Caco-2 (cell line): ENCODE results near the gene AQP6. TPM values are rescaled to one million over a fixed set of nuclear protein-coding genes. Genes with fewer than 3 reads are reported as not detected.

ENCODE experiments used
- BruUV-seq: library from RNA; stranded (reverse); fragments of 400-500 nt; replicated peaks from 2 replicates; lab custom pipeline; 2021; lab: Mats Ljungman, UMichigan
- CTCF ChIA-PET: fragments of 300-600 bp; sonication (Branson Sonifier 250); formaldehyde crosslinking; loops from one replicate; lab custom pipeline; 2022; ENCODE audit warnings: antibody characterized with exemption; lab: Charles Lee
- POLR2A ChIA-PET: fragments of 300-600 bp; sonication (Branson Sonifier 250); formaldehyde crosslinking; loops from one replicate; lab custom pipeline; 2022; ENCODE audit warnings: antibody characterized with exemption; lab: Charles Lee
- DNase-seq, 2 experiments: peaks; one replicate each; pipeline versions ENCODE4 v3.0.0 to v3.0.0-alpha.2; 2020 to 2022
- H3K27me3 ChIP-seq: replicated peaks from 2 replicates; pipeline ENCODE4 v1.6.0; 2011; ENCODE audit warnings: low read length; ENCODE audit not compliant: control insufficient read depth, insufficient read depth
- H3K36me3 ChIP-seq: 2 replicates; pipeline ENCODE4 v1.5.1; 2011; ENCODE audit warnings: low read length; ENCODE audit not compliant: control insufficient read depth, insufficient read depth
- H3K4me1 ChIP-seq: fragments of 250-450 bp; sonication (Bioruptor Pico); 2 replicates; pipeline ENCODE4 v1.5.1; 2020; ENCODE audit warnings: mild to moderate bottlenecking
- H3K4me3 ChIP-seq: 2 replicates; pipeline ENCODE4 v1.5.1; 2011; ENCODE audit warnings: low read depth, mild to moderate bottlenecking, control low read depth, low read length
- H3K9me3 ChIP-seq: fragments of 250-450 bp; sonication (Bioruptor Pico); 2 replicates; pipeline ENCODE4 v1.5.1; 2020; ENCODE audit warnings: mild to moderate bottlenecking, moderate library complexity
- H3K27ac Mint-ChIP-seq: one replicate; pipeline ENCODE4 v1.8.0; 2022; ENCODE audit warnings: mixed read lengths; ENCODE audit not compliant: unreplicated experiment
- H3K27me3 Mint-ChIP-seq: one replicate; pipeline ENCODE4 v1.8.0; 2022; ENCODE audit warnings: mixed read lengths; ENCODE audit not compliant: insufficient read depth, unreplicated experiment
- H3K36me3 Mint-ChIP-seq: one replicate; pipeline ENCODE4 v1.8.0; 2022; ENCODE audit warnings: mild to moderate bottlenecking, mixed read lengths; ENCODE audit not compliant: insufficient read depth, unreplicated experiment
- H3K4me1 Mint-ChIP-seq: one replicate; pipeline ENCODE4 v1.8.0; 2022; ENCODE audit warnings: low read depth, mixed read lengths; ENCODE audit not compliant: unreplicated experiment
- H3K4me3 Mint-ChIP-seq: one replicate; pipeline ENCODE4 v1.8.0; 2022; ENCODE audit warnings: mild to moderate bottlenecking, moderate library complexity, mixed read lengths; ENCODE audit not compliant: unreplicated experiment
- H3K9me3 Mint-ChIP-seq: one replicate; pipeline ENCODE4 v1.8.0; 2022; ENCODE audit warnings: mixed read lengths; ENCODE audit not compliant: unreplicated experiment
- CTCF ChIP-seq, 2 experiments: fragments of 200-600 bp in 1 of 2; IDR thresholded peaks; 1 replicate in 1 of 2; 2 replicates in 1 of 2; pipeline versions ENCODE4 v1.5.1 to v1.8.0; 2011 to 2022; ENCODE audit warnings: antibody characterized with exemption in 1 of 2, control low read depth in 1 of 2, inconsistent platforms in 1 of 2, low read depth in 1 of 2, low read length in 1 of 2, mild to moderate bottlenecking in 1 of 2, moderate library complexity in 1 of 2; ENCODE audit not compliant: insufficient read depth in 1 of 2, severe bottlenecking in 1 of 2, unreplicated experiment in 1 of 2
- intact Hi-C: fragments of 100-400 bp; cut with micrococcal nuclease; formaldehyde crosslinking; loops from one replicate; pipeline ENCODE4 v1.10.0; 2022; ENCODE audit not compliant: unreplicated experiment
- total RNA-seq: library from RNA; stranded (reverse); gene quantifications from 2 replicates; pipeline ENCODE4 v1.2.3, GENCODE V29; 2022

Gene AQP6
- total RNA-seq, 1 experiment from 2014 or later = not detected

- H3K27ac Mint-ChIP-seq = no peak overlapping the region
- H3K9me3 Mint-ChIP-seq = no peaks in the 10 kb centered on the region
- H3K36me3 Mint-ChIP-seq = peaks cover 5% of the 10 kb centered on the region
- no peaks in the 10 kb centered on the region for H3K27me3 Mint-ChIP-seq
- no peaks in the 10 kb centered on the region for H3K4me1 Mint-ChIP-seq
- Histone ChIP-seq H3K4me1 (no peaks in the 10 kb centered on the region; the same call in none of the 2 replicates), H3K4me3 (no peak overlapping the region), H3K27me3 (no peaks in the 10 kb centered on the region), H3K9me3 (no peaks in the 10 kb centered on the region), H3K36me3 (no peaks in the 10 kb centered on the region)
- no peak for DNase-seq
- BruUV-seq = no TSS peak
- no peak overlapping the region for H3K4me3 Mint-ChIP-seq
- no peak for TF ChIP-seq CTCF (IDR thresholded peaks at IDR 0.05; ENCODE audit: insufficient read depth in 1 of 2, low read depth in 1 of 2, low read length in 1 of 2, severe bottlenecking in 1 of 2, unreplicated experiment in 1 of 2)
- intact Hi-C loops = no loop called here
- ChIA-PET CTCF (interaction anchor here (0.7 to 1.5 kb wide), 2 partner anchors 11 to 117 kb away, joined by 4 to 5 read pairs; partner anchors contain the start of gene AQP2), POLR2A (no interaction called here)
These were observed 33.4 kb upstream of the AQP6 start for GRCh38 chr12:49939307-49939706.

- ChIA-PET CTCF (interaction anchor here (0.7 to 1.5 kb wide), 4 partner anchors 7 to 116 kb away, joined by 4 to 6 read pairs (median 4); partner anchors contain the start of gene AQP2), POLR2A (interaction anchor here (0.7 kb wide), 1 partner anchor 138 kb away, joined by 3 read pairs; no protein-coding TSS in a partner anchor)
- no peak for DNase-seq
- H3K4me1 Mint-ChIP-seq = no peaks in the 10 kb centered on the region
- BruUV-seq = no TSS peak
- no peak overlapping the region for H3K27ac Mint-ChIP-seq
- H3K36me3 ChIP-seq = no peaks in the 10 kb centered on the region
- H3K9me3 ChIP-seq = no peaks in the 10 kb centered on the region
- TF ChIP-seq CTCF (IDR thresholded peaks at IDR 0.05; ENCODE audit: insufficient read depth in 1 of 2, low read depth in 1 of 2, low read length in 1 of 2, severe bottlenecking in 1 of 2, unreplicated experiment in 1 of 2) = no peak
- H3K4me3 ChIP-seq = no peak overlapping the region
- no peaks in the 10 kb centered on the region for H3K27me3 Mint-ChIP-seq
- peaks cover 5% of the 10 kb centered on the region for H3K36me3 Mint-ChIP-seq
- no peaks in the 10 kb centered on the region for H3K9me3 Mint-ChIP-seq
- intact Hi-C loops = no loop called here
- H3K27me3 ChIP-seq = no peaks in the 10 kb centered on the region
- H3K4me3 Mint-ChIP-seq = no peak overlapping the region
- H3K4me1 ChIP-seq = no peaks in the 10 kb centered on the region; the same call in none of the 2 replicates
These were observed 33.0 kb upstream of the AQP6 start for GRCh38 chr12:49939707-49940106.

GRCh38 chr12:49941556-49942511 is 30.9 kb upstream of the AQP6 start:
- no peak for TF ChIP-seq CTCF (IDR thresholded peaks at IDR 0.05; ENCODE audit: insufficient read depth in 1 of 2, low read depth in 1 of 2, low read length in 1 of 2, severe bottlenecking in 1 of 2, unreplicated experiment in 1 of 2)
- no peak for DNase-seq
- CTCF ChIA-PET = interaction anchor here (0.5 to 0.9 kb wide), 2 partner anchors 114 to 1385 kb away, joined by 3 read pairs; no protein-coding TSS in a partner anchor
- Mint-ChIP-seq H3K27ac (no peak overlapping the region), H3K4me3 (no peak overlapping the region), H3K27me3 (no peaks in the 10 kb centered on the region), H3K36me3 (peaks cover 10% of the 10 kb centered on the region), H3K4me1 (peaks cover 12% of the 10 kb centered on the region), H3K9me3 (no peaks in the 10 kb centered on the region)
- Histone ChIP-seq H3K9me3 (no peaks in the 10 kb centered on the region), H3K4me3 (no peak overlapping the region), H3K36me3 (no peaks in the 10 kb centered on the region), H3K4me1 (peaks cover 5% of the 10 kb centered on the region), H3K27me3 (no peaks in the 10 kb centered on the region)
- POLR2A ChIA-PET = interaction anchor here (0.5 kb wide), 1 partner anchor 121 kb away, joined by 7 read pairs; no protein-coding TSS in a partner anchor
- intact Hi-C loops = no loop called here
- no TSS peak for BruUV-seq
